Measurements from ENCODE around the gene HIP1R. TPM values are rescaled to one million over a fixed set of nuclear protein-coding genes. Genes with fewer than 3 reads are reported as not detected.

HIP1R gene
- total RNA-seq, 1 experiment from 2014 or later = 44.6 TPM

DNA sequence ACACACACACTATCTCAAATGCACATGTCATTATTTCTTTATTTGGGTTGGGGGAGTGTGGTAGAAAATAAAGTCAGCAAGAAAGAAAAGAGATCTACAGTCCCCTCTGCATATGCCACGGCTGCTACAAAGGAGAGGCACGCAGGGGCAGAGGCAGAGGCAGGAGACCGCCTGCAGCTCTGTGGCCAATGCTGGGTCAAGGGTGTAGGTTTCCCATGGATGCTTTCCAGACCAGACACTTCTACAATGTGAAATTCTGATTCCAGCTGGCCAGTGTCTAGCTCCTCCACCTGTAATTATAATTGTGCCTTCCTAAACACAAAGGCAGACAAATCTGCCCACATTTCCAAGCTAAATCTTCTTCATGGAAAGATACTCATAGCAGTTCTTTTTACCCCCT, 41.5 kb downstream of the HIP1R start:
- no peaks in the 10 kb centered on the region for H3K9me3 Mint-ChIP-seq (ENCODE audit: unreplicated experiment)
- intact Hi-C loops (cut with micrococcal nuclease) = no loop called here
- H3K36me3 Mint-ChIP-seq (ENCODE audit: insufficient read depth, unreplicated experiment) = peaks cover 19% of the 10 kb centered on the region
- ChIA-PET CTCF (interaction anchor here (1.0 to 1.5 kb wide), 2 partner anchors 11 to 16 kb away, joined by 3 read pairs; no protein-coding TSS in a partner anchor), POLR2A (interaction anchor here (0.6 to 2.1 kb wide), 5 partner anchors 12 to 70 kb away, joined by 3 to 9 read pairs (median 4); no protein-coding TSS in a partner anchor)
- no peak overlapping the region for H3K27ac Mint-ChIP-seq (ENCODE audit: low read depth, unreplicated experiment)
- no peak overlapping the region for H3K4me3 Mint-ChIP-seq (ENCODE audit: unreplicated experiment)
- TF ChIP-seq, protein P1, sequence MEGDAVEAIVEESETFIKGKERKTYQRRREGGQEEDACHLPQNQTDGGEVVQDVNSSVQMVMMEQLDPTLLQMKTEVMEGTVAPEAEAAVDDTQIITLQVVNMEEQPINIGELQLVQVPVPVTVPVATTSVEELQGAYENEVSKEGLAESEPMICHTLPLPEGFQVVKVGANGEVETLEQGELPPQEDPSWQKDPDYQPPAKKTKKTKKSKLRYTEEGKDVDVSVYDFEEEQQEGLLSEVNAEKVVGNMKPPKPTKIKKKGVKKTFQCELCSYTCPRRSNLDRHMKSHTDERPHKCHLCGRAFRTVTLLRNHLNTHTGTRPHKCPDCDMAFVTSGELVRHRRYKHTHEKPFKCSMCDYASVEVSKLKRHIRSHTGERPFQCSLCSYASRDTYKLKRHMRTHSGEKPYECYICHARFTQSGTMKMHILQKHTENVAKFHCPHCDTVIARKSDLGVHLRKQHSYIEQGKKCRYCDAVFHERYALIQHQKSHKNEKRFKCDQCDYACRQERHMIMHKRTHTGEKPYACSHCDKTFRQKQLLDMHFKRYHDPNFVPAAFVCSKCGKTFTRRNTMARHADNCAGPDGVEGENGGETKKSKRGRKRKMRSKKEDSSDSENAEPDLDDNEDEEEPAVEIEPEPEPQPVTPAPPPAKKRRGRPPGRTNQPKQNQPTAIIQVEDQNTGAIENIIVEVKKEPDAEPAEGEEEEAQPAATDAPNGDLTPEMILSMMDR (IDR thresholded peaks at IDR 0.05; ENCODE audit: unreplicated experiment) = no peak
- no TSS peak for BruUV-seq (replicated peaks)
- no peaks in the 10 kb centered on the region for H3K27me3 Mint-ChIP-seq (ENCODE audit: insufficient read depth, unreplicated experiment)
- DNase-seq (ENCODE audit: unreplicated experiment) = no peak
- peaks cover 38% of the 10 kb centered on the region for H3K4me1 Mint-ChIP-seq (ENCODE audit: insufficient read depth, unreplicated experiment)

DNA sequence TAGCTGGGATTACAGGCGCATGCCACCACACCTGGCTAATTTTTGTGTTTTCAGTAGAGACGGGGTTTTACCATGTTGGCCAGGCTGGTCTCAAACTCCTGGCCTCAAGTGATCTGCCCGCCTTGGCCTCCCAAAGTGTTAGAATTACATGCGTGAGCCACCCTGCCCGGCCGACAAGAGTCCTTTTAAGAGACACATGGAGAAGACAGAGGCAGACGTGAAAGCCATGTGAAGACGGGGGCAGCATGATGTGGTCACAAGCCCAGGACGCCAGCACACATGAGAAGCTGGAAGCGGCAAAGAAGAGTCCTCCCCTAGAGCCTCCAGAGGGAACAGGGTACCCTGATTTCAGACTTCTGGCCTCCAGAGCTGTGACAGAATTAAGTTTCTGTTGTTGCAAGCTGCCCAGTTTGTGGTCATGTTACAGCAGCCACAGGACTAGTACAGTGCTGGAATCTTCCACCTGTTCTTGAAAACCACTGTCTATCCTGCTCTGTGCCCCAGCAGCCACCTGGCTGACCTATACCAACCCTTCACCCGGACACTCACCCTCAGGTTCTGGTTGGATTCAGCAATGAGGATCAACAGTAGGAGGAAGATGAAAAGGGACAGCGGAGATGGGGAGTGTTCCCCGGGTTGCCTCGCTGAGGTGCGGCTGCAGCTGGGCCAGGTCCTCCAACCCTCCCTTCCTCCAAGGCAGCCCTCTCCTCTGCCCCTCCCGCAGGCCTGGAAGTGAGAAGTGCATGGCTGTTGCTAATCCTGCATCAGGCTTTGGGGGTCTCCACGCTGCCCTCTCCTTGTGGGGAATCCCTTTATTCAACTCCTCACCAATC, 43.7 kb downstream of the HIP1R start:
- H3K27me3 Mint-ChIP-seq (ENCODE audit: insufficient read depth, unreplicated experiment) = no peaks in the 10 kb centered on the region
- TF ChIP-seq, protein P1 (IDR thresholded peaks at IDR 0.05; ENCODE audit: unreplicated experiment) = no peak
- peaks cover 12% of the 10 kb centered on the region for H3K36me3 Mint-ChIP-seq (ENCODE audit: insufficient read depth, unreplicated experiment)
- no TSS peak for BruUV-seq (replicated peaks)
- no peak overlapping the region for H3K27ac Mint-ChIP-seq (ENCODE audit: low read depth, unreplicated experiment)
- intact Hi-C loops (cut with micrococcal nuclease) = no loop called here
- CTCF ChIA-PET = interaction anchor here (0.5 to 1.3 kb wide), 3 partner anchors 11 to 359 kb away, joined by 3 to 4 read pairs (median 4); no protein-coding TSS in a partner anchor
- no peaks in the 10 kb centered on the region for H3K9me3 Mint-ChIP-seq (ENCODE audit: unreplicated experiment)
- POLR2A ChIA-PET = interaction anchor here (1.0 kb wide), 1 partner anchor 12 kb away, joined by 3 read pairs; no protein-coding TSS in a partner anchor
- DNase-seq (ENCODE audit: unreplicated experiment) = no peak
- H3K4me3 Mint-ChIP-seq (ENCODE audit: unreplicated experiment) = no peak overlapping the region
- peaks cover 16% of the 10 kb centered on the region for H3K4me1 Mint-ChIP-seq (ENCODE audit: insufficient read depth, unreplicated experiment)

DNA sequence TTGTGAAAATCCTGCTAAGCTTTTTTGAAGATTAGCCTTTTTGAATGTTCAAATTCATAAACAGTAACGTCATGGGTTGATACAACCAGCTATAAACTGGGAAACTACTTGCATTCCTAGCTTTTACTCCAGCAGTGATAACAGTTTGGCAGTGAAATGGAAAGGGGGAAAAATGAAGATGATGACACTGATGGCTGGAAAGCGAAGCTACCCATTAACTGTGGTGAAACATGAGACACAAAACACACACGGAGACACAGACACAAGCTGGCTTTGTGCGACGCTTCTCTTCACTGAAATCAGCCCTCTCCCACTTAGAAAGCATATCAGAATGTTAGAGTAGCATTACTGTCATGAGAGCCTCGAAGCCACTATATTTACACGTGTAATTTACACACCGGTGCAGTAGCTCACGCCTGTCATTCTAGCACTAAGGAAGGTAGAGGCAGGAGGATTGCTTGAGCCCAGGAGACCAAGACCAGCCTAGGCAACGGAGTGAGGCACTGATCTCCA, 45.0 kb downstream of the HIP1R start:
- POLR2A ChIA-PET = interaction anchor here (0.7 to 1.3 kb wide), 3 partner anchors 11 to 353 kb away, joined by 3 read pairs; partner anchors contain the start of gene MPHOSPH9
- Mint-ChIP-seq H3K9me3 (ENCODE audit: unreplicated experiment) (no peaks in the 10 kb centered on the region), H3K27me3 (ENCODE audit: insufficient read depth, unreplicated experiment) (no peaks in the 10 kb centered on the region), H3K4me3 (ENCODE audit: unreplicated experiment) (no peak overlapping the region), H3K36me3 (ENCODE audit: insufficient read depth, unreplicated experiment) (peaks cover 12% of the 10 kb centered on the region), H3K4me1 (ENCODE audit: insufficient read depth, unreplicated experiment) (peaks cover 16% of the 10 kb centered on the region), H3K27ac (ENCODE audit: low read depth, unreplicated experiment) (peak overlapping the region; percentile 62)
- TF ChIP-seq, protein P1 (IDR thresholded peaks at IDR 0.05; ENCODE audit: unreplicated experiment) = no peak
- CTCF ChIA-PET = interaction anchor here (0.6 to 1.3 kb wide), 4 partner anchors 9 to 833 kb away, joined by 3 to 7 read pairs (median 4); no protein-coding TSS in a partner anchor
- intact Hi-C loops (cut with micrococcal nuclease) = no loop called here
- DNase-seq (ENCODE audit: unreplicated experiment) = no peak
- no TSS peak for BruUV-seq (replicated peaks)

DNA sequence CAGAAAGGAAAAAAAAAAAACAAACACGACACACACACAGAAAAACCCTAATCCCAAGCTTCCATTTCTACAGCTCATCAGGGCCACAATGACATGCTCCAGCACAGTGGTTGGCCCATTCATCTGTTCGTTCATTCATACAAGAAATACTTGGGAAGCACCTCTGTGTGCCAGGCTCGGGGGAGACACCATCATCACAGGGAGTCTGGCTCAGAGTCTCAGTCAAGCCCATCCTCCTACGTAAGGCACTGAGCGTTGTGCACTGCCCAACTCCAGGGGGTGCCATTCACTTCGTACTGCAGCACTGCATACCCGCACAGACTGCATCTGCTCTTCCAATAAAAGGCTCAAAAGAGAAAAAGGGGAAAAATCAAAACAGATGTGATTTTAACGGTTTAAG, 45.4 kb downstream of the HIP1R start:
- ChIA-PET CTCF (interaction anchor here (0.6 to 1.1 kb wide), 2 partner anchors 9 to 66 kb away, joined by 3 to 7 read pairs; no protein-coding TSS in a partner anchor), POLR2A (interaction anchor here (1.3 to 2.5 kb wide), 2 partner anchors 9 to 13 kb away, joined by 3 to 10 read pairs; no protein-coding TSS in a partner anchor)
- H3K27ac Mint-ChIP-seq (ENCODE audit: low read depth, unreplicated experiment) = peak overlapping the region; percentile 62
- TF ChIP-seq, protein P1 (IDR thresholded peaks at IDR 0.05; ENCODE audit: unreplicated experiment) = no peak
- DNase-seq (ENCODE audit: unreplicated experiment) = peak; percentile 46
- intact Hi-C loops (cut with micrococcal nuclease) = no loop called here
- H3K27me3 Mint-ChIP-seq (ENCODE audit: insufficient read depth, unreplicated experiment) = no peaks in the 10 kb centered on the region
- H3K9me3 Mint-ChIP-seq (ENCODE audit: unreplicated experiment) = no peaks in the 10 kb centered on the region
- peaks cover 16% of the 10 kb centered on the region for H3K4me1 Mint-ChIP-seq (ENCODE audit: insufficient read depth, unreplicated experiment)
- no peak overlapping the region for H3K4me3 Mint-ChIP-seq (ENCODE audit: unreplicated experiment)
- peaks cover 12% of the 10 kb centered on the region for H3K36me3 Mint-ChIP-seq (ENCODE audit: insufficient read depth, unreplicated experiment)
- no TSS peak for BruUV-seq (replicated peaks)

Data from MCF 10A (cell line).